Prostate gland (tissue), 2 donors: ENCODE measurements around the gene HOOK1.

Source experiments
- POLR2A ChIP-seq: fragments of 450-650 bp; IDR thresholded peaks from one replicate; pipeline ENCODE4 v1.6.1; 2016; ENCODE audit warnings: antibody characterized with exemption, mild to moderate bottlenecking
- POLR2AphosphoS5 ChIP-seq: sonication (generic); formaldehyde crosslinking; IDR thresholded peaks from one replicate; pipeline ENCODE4 v1.6.1; 2017; ENCODE audit warnings: antibody characterized with exemption
- TF ChIP-seq, protein P1 (sequence below), 4 experiments: fragments of 200-600 bp in 2 of 4; fragments of 450-650 bp in 2 of 4; sonication (generic) in 2 of 4; IDR thresholded peaks; 1 replicate in 3 of 4; 2 replicates in 1 of 4; pipeline ENCODE4 v1.5.1; 2016 to 2019; ENCODE audit warnings: antibody characterized with exemption in 4 of 4, mild to moderate bottlenecking in 2 of 4, moderate library complexity in 2 of 4

DNA sequence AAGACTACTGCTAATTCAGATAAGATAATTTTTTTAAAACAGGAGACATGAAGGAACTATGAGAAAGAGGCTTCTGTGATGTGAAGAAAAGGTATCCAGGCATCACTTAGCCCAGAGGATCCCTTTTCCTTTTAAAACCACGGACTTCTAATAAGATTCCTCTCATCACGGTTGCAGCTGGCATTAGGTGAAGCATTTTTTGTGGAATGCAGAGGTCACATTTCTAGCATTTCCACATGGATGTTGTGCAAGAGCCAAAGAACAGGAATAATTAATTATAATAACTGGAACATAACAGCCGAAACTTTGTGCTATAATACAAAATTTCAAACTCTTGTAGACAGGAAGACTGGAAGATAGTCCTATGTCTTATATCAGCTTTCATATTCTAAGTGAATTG, 84.2 kb downstream of the HOOK1 start:
- TF ChIP-seq POLR2A (no peak), POLR2AphosphoS5 (no peak)
- TF ChIP-seq, protein P1, sequence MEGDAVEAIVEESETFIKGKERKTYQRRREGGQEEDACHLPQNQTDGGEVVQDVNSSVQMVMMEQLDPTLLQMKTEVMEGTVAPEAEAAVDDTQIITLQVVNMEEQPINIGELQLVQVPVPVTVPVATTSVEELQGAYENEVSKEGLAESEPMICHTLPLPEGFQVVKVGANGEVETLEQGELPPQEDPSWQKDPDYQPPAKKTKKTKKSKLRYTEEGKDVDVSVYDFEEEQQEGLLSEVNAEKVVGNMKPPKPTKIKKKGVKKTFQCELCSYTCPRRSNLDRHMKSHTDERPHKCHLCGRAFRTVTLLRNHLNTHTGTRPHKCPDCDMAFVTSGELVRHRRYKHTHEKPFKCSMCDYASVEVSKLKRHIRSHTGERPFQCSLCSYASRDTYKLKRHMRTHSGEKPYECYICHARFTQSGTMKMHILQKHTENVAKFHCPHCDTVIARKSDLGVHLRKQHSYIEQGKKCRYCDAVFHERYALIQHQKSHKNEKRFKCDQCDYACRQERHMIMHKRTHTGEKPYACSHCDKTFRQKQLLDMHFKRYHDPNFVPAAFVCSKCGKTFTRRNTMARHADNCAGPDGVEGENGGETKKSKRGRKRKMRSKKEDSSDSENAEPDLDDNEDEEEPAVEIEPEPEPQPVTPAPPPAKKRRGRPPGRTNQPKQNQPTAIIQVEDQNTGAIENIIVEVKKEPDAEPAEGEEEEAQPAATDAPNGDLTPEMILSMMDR (IDR thresholded peaks at IDR 0.05) = no peak
